PC-9 (cell line): ENCODE data around the gene PRRC2A.

ENCODE experiments used
- CTCF ChIP-seq: fragments of 200-600 bp; sonication (generic); conservative IDR thresholded peaks from 2 replicates; pipeline ENCODE4 v1.6.1; 2017; ENCODE audit warnings: mixed run types, antibody characterized with exemption, mild to moderate bottlenecking, moderate library complexity
- EZH2 ChIP-seq: fragments of 200-600 bp; sonication (generic); IDR thresholded peaks from 2 replicates; pipeline ENCODE4 v1.8.0; 2017; ENCODE audit warnings: antibody characterized with exemption, low read depth

DNA sequence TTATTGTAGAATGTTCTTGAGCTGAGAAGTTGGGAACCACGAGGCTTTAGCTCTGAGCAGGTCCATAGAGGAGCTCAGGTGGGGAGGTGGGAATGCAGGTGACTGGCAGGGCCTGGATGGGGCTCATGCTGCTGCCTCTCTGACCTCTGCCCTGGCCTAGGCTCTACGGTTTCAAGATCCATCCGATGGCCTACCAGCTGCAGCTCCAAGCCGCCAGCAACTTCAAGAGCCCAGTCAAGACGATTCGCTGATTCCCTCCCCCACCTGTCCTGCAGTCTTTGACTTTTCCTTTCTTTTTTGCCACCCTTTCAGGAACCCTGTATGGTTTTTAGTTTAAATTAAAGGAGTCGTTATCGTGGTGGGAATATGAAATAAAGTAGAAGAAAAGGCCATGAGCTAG, 49.2 kb downstream of the PRRC2A start, which contains the start of gene LY6G5B:
- TF ChIP-seq CTCF (no peak), EZH2 (no peak)
